Stomach (tissue), 4 donors: ENCODE measurements around the gene CLCN1.

Experiments used
- CTCF ChIP-seq, 7 experiments: fragments of 450-650 bp in 4 of 7; fragments of 200-600 bp in 3 of 7; sonication (generic) in 3 of 7; IDR thresholded peaks; one replicate each; pipeline ENCODE4 v1.5.1; 2016 to 2019; ENCODE audit warnings: antibody characterized with exemption in 7 of 7, control low read depth in 2 of 7, mild to moderate bottlenecking in 1 of 7
- POLR2A ChIP-seq, 4 donors: fragments of 450-650 bp; IDR thresholded peaks; one replicate each; pipeline ENCODE4 v1.6.1; 2016; ENCODE audit warnings: antibody characterized with exemption in 4 of 4, control low read depth in 2 of 4, mild to moderate bottlenecking in 1 of 4, moderate library complexity in 1 of 4

- TF ChIP-seq CTCF (IDR thresholded peaks at IDR 0.05) = no peak
- TF ChIP-seq POLR2A (IDR thresholded peaks at IDR 0.05) = no peak
Observed at GRCh38 chr7:143290293-143290692, 25.6 kb upstream of the CLCN1 start.
